Tibial artery (tissue), 4 donors: ENCODE measurements around the gene RARB.
A peak's percentile ranks its signal among the peaks of the same experiment; 100 is the strongest.

Experiments used
- DNase-seq, 2 donors: peaks; one replicate each; pipeline ENCODE4 v3.0.0-alpha.2; 2019
- H3K27ac ChIP-seq, 2 donors: fragments of 200-600 bp; sonication (generic) in 1 of 2; 1 replicate in 1 of 2; 2 replicates in 1 of 2; pipeline ENCODE4 v1.5.1; 2018 to 2019; ENCODE audit warnings: mild to moderate bottlenecking in 1 of 2
- H3K27me3 ChIP-seq, 2 donors: fragments of 200-600 bp; sonication (generic) in 1 of 2; one replicate each; pipeline versions ENCODE4 v1.5.1 to v1.6.0; 2016 to 2019
- H3K36me3 ChIP-seq, 3 donors: fragments of 200-600 bp; sonication (generic) in 2 of 3; one replicate each; pipeline ENCODE4 v1.5.1; 2016 to 2019; ENCODE audit warnings: mild to moderate bottlenecking in 2 of 3
- H3K4me1 ChIP-seq, 4 donors: fragments of 200-600 bp; sonication (generic) in 2 of 4; 1 replicate in 3 of 4; 2 replicates in 1 of 4; pipeline ENCODE4 v1.5.1; 2016 to 2019
- H3K4me3 ChIP-seq, 2 donors: fragments of 200-600 bp; sonication (generic) in 1 of 2; 1 replicate in 1 of 2; 2 replicates in 1 of 2; pipeline ENCODE4 v1.5.1; 2018 to 2019; ENCODE audit warnings: mild to moderate bottlenecking in 2 of 2
- H3K9me3 ChIP-seq, 3 donors: fragments of 200-600 bp; sonication (generic) in 1 of 3; one replicate each; pipeline ENCODE4 v1.5.1; 2016 to 2019
- intact Hi-C: fragments of 100-400 bp; cut with DNase I; formaldehyde crosslinking; loops from one replicate; pipeline ENCODE4 v1.15.0; 2023; ENCODE audit warnings: low total_unique reads
- TF ChIP-seq, protein P1 (sequence below), 2 experiments: fragments of 200-600 bp in 1 of 2; fragments of 450-650 bp in 1 of 2; IDR thresholded peaks; one replicate each; pipeline ENCODE4 v1.5.1; 2017 to 2019; ENCODE audit warnings: antibody characterized with exemption in 2 of 2, mild to moderate bottlenecking in 1 of 2, moderate library complexity in 1 of 2

The RARB gene

GRCh38 chr3:25587526-25587925 is 159.5 kb downstream of the RARB start:
- H3K36me3 ChIP-seq = peaks cover 0 to 4% (median 0%) of the 10 kb centered on the region in 3 donors
- peaks cover 0 to 19% (median 12%) of the 10 kb centered on the region in 4 donors for H3K4me1 ChIP-seq
- no peak overlapping the region for H3K27ac ChIP-seq
- H3K27me3 ChIP-seq = no peaks in the 10 kb centered on the region
- intact Hi-C loops = no loop called here
- TF ChIP-seq, protein P1, sequence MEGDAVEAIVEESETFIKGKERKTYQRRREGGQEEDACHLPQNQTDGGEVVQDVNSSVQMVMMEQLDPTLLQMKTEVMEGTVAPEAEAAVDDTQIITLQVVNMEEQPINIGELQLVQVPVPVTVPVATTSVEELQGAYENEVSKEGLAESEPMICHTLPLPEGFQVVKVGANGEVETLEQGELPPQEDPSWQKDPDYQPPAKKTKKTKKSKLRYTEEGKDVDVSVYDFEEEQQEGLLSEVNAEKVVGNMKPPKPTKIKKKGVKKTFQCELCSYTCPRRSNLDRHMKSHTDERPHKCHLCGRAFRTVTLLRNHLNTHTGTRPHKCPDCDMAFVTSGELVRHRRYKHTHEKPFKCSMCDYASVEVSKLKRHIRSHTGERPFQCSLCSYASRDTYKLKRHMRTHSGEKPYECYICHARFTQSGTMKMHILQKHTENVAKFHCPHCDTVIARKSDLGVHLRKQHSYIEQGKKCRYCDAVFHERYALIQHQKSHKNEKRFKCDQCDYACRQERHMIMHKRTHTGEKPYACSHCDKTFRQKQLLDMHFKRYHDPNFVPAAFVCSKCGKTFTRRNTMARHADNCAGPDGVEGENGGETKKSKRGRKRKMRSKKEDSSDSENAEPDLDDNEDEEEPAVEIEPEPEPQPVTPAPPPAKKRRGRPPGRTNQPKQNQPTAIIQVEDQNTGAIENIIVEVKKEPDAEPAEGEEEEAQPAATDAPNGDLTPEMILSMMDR (IDR thresholded peaks at IDR 0.05) = no peak
- DNase-seq = no peak
- no peaks in the 10 kb centered on the region for H3K9me3 ChIP-seq
- H3K4me3 ChIP-seq = no peak overlapping the region

DNA sequence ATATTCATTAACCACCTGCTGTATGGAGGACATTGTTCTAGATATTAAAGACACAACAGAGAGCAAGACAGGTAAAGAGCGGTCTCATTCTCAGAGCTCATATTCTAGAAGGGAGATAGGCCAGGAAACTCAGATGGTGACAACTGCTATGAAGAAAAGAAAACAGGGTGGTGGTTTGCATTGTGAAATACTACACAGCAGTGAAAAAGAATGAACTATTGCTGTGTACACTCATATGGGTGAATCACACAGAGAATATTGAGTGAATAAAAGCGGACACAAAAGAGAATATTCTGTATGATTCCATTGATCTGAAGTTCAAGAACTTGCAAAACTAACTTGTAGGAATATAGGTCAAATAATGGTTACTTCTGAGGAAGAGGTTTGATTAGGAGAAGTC is 159.9 kb downstream of the RARB start:
- TF ChIP-seq, protein P1 (IDR thresholded peaks at IDR 0.05) = no peak
- H3K9me3 ChIP-seq = no peaks in the 10 kb centered on the region
- no peak overlapping the region for H3K4me3 ChIP-seq
- H3K36me3 ChIP-seq = peaks cover 0 to 4% (median 0%) of the 10 kb centered on the region in 3 donors
- no peaks in the 10 kb centered on the region for H3K27me3 ChIP-seq
- H3K27ac ChIP-seq = no peak overlapping the region
- H3K4me1 ChIP-seq = peaks cover 0 to 24% (median 17%) of the 10 kb centered on the region in 4 donors
- intact Hi-C loops = no loop called here
- DNase-seq = no peak

DNA sequence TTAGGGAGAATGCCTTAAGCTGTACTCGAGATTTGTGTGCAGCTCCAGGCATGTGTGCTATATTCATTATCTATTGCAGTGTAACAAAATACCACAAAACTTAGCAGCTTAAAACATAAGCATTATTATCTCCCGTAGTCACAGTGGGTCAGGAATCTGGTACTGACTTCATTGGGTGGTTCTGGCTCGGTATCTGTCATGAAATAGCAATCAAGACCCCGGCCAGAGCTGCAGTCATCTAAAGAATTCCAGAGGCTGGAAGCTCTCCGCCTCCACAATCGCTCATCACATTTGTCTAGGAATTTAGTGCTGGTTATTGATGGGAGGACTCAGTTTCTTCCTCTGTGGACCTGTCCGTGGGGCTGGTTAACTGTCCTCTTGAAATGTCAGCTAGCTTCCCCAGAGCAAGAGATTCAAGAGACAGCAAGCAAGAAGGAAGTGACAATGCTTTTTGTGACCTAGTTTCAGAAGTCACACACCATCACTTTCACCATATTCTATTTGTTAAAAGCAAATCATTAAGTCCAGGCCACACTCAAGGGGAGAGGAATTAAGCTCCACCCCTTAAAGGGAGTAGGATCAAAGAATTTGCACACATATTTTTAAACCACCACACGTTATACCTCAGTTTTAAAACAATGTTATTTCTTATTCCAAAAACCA is 160.5 kb downstream of the RARB start:
- Histone ChIP-seq H3K27ac (no peak overlapping the region), H3K27me3 (no peaks in the 10 kb centered on the region), H3K4me3 (no peak overlapping the region), H3K4me1 (peaks cover 0 to 30% (median 23%) of the 10 kb centered on the region in 4 donors), H3K9me3 (no peaks in the 10 kb centered on the region), H3K36me3 (peaks cover 0 to 4% (median 0%) of the 10 kb centered on the region in 3 donors)
- no peak for DNase-seq
- intact Hi-C loops = no loop called here
- TF ChIP-seq, protein P1 (IDR thresholded peaks at IDR 0.05) = no peak

DNA sequence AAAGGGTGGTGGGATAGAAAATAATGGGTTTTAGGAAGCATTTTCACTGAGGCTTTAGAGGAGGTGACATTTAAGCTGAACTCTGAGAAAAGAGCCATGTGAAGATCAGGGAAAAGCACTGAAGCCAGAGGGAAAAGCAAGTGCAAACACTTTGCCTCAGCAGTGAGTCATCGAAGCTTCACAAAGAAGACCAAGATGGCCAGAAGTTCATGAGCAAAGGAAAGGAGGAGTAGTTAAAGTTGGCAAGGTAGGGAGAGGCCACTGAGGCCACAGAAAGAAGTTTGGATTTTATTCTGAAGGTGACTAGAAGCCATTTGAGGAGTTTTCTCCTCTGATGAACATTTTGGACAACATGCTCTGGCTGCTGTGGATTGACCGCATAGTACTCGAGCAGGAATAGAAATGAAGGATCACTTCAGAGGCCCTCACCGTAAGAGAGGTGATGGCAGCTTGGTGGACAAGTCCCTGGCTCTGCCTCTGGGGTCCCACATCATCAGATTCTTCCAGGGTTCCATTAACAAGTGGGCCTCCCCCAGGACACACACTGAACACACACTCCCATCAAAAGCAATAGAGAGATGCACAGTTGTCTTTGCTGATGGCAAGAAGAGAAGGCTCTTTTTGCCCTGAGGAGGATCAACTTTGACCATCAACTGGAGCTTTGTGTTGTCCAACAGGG is 161.2 kb downstream of the RARB start:
- H3K27me3 ChIP-seq = no peaks in the 10 kb centered on the region
- TF ChIP-seq, protein P1 (IDR thresholded peaks at IDR 0.05) = no peak
- H3K27ac ChIP-seq = peak overlapping the region; percentile 43 to 46
- H3K9me3 ChIP-seq = no peaks in the 10 kb centered on the region
- H3K36me3 ChIP-seq = peaks cover 0 to 4% (median 0%) of the 10 kb centered on the region in 3 donors
- no peak for DNase-seq
- no peak overlapping the region for H3K4me3 ChIP-seq
- H3K4me1 ChIP-seq = peaks cover 0 to 34% (median 27%) of the 10 kb centered on the region in 4 donors
- intact Hi-C loops = no loop called here

DNA sequence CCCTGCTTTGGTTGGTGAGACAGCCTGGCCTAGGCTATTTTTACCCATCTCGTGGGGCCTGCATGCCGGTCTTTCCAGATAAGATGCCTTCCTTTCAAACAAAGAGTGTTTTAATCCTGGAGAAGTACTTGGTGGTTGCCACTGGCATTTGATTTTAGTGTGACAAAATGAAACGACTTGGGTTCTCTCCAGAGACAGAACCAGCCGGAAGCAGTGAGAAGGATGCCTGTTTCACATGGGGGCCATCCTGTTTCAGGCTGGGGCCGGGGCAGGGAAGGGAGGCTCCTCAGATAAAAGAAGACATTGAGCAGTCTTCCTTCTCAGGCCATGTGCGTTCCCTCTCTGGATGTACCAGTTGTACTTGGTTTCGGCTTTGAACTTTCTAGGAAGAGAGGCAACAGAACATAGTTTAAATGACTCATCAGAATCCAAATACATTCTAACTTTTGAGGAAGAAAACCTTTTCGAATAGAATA is 161.8 kb downstream of the RARB start:
- TF ChIP-seq, protein P1 (IDR thresholded peaks at IDR 0.05) = no peak
- Histone ChIP-seq H3K27ac (peak overlapping the region; percentile 43 to 46), H3K4me1 (peaks cover 0 to 34% (median 27%) of the 10 kb centered on the region in 4 donors), H3K27me3 (no peaks in the 10 kb centered on the region), H3K36me3 (peaks cover 0 to 4% (median 0%) of the 10 kb centered on the region in 3 donors), H3K9me3 (no peaks in the 10 kb centered on the region), H3K4me3 (no peak overlapping the region)
- intact Hi-C loops = loop anchor here (5.0 kb wide), 1 partner anchor 163 kb away; the partner anchor contains the start of gene RARB
- no peak for DNase-seq
